Caco-2 (cell line): ENCODE data around the gene OR5AC2. TPM values are rescaled to one million over a fixed set of nuclear protein-coding genes. Genes with fewer than 3 reads are reported as not detected.

Experiments used
- Bru-seq: library from RNA; stranded (reverse); fragments of 400-500 nt; gene quantifications from one replicate; lab custom pipeline; 2021; lab: Mats Ljungman, UMichigan
- BruChase-seq, 2 experiments: library from RNA; stranded (reverse); fragments of 400-500 nt; gene quantifications; one replicate each; lab custom pipeline; 2021; lab: Mats Ljungman, UMichigan
- BruUV-seq: library from RNA; stranded (reverse); fragments of 400-500 nt; replicated peaks from 2 replicates; lab custom pipeline; 2021; lab: Mats Ljungman, UMichigan
- CTCF ChIA-PET: fragments of 300-600 bp; sonication (Branson Sonifier 250); formaldehyde crosslinking; loops from one replicate; lab custom pipeline; 2022; ENCODE audit warnings: antibody characterized with exemption; lab: Charles Lee
- POLR2A ChIA-PET: fragments of 300-600 bp; sonication (Branson Sonifier 250); formaldehyde crosslinking; loops from one replicate; lab custom pipeline; 2022; ENCODE audit warnings: antibody characterized with exemption; lab: Charles Lee
- DNase-seq, 2 experiments: peaks; one replicate each; pipeline versions ENCODE4 v3.0.0 to v3.0.0-alpha.2; 2020 to 2022
- H3K27me3 ChIP-seq: replicated peaks from 2 replicates; pipeline ENCODE4 v1.6.0; 2011; ENCODE audit warnings: low read length; ENCODE audit not compliant: control insufficient read depth, insufficient read depth
- H3K36me3 ChIP-seq: 2 replicates; pipeline ENCODE4 v1.5.1; 2011; ENCODE audit warnings: low read length; ENCODE audit not compliant: control insufficient read depth, insufficient read depth
- H3K4me1 ChIP-seq: fragments of 250-450 bp; sonication (Bioruptor Pico); 2 replicates; pipeline ENCODE4 v1.5.1; 2020; ENCODE audit warnings: mild to moderate bottlenecking
- H3K4me3 ChIP-seq: 2 replicates; pipeline ENCODE4 v1.5.1; 2011; ENCODE audit warnings: low read depth, mild to moderate bottlenecking, control low read depth, low read length
- H3K9me3 ChIP-seq: fragments of 250-450 bp; sonication (Bioruptor Pico); 2 replicates; pipeline ENCODE4 v1.5.1; 2020; ENCODE audit warnings: mild to moderate bottlenecking, moderate library complexity
- H3K27ac Mint-ChIP-seq: one replicate; pipeline ENCODE4 v1.8.0; 2022; ENCODE audit warnings: mixed read lengths; ENCODE audit not compliant: unreplicated experiment
- H3K27me3 Mint-ChIP-seq: one replicate; pipeline ENCODE4 v1.8.0; 2022; ENCODE audit warnings: mixed read lengths; ENCODE audit not compliant: insufficient read depth, unreplicated experiment
- H3K36me3 Mint-ChIP-seq: one replicate; pipeline ENCODE4 v1.8.0; 2022; ENCODE audit warnings: mild to moderate bottlenecking, mixed read lengths; ENCODE audit not compliant: insufficient read depth, unreplicated experiment
- H3K4me1 Mint-ChIP-seq: one replicate; pipeline ENCODE4 v1.8.0; 2022; ENCODE audit warnings: low read depth, mixed read lengths; ENCODE audit not compliant: unreplicated experiment
- H3K4me3 Mint-ChIP-seq: one replicate; pipeline ENCODE4 v1.8.0; 2022; ENCODE audit warnings: mild to moderate bottlenecking, moderate library complexity, mixed read lengths; ENCODE audit not compliant: unreplicated experiment
- H3K9me3 Mint-ChIP-seq: one replicate; pipeline ENCODE4 v1.8.0; 2022; ENCODE audit warnings: mixed read lengths; ENCODE audit not compliant: unreplicated experiment
- CTCF ChIP-seq, 2 experiments: fragments of 200-600 bp in 1 of 2; IDR thresholded peaks; 1 replicate in 1 of 2; 2 replicates in 1 of 2; pipeline versions ENCODE4 v1.5.1 to v1.8.0; 2011 to 2022; ENCODE audit warnings: antibody characterized with exemption in 1 of 2, control low read depth in 1 of 2, inconsistent platforms in 1 of 2, low read depth in 1 of 2, low read length in 1 of 2, mild to moderate bottlenecking in 1 of 2, moderate library complexity in 1 of 2; ENCODE audit not compliant: insufficient read depth in 1 of 2, severe bottlenecking in 1 of 2, unreplicated experiment in 1 of 2
- intact Hi-C: fragments of 100-400 bp; cut with micrococcal nuclease; formaldehyde crosslinking; loops from one replicate; pipeline ENCODE4 v1.10.0; 2022; ENCODE audit not compliant: unreplicated experiment
- long read RNA-seq: library from polyadenylated mRNA; stranded (forward); transcript quantifications from one replicate; pipeline ENCODE4 v2.0.0, GENCODE V29; 2022
- total RNA-seq: library from RNA; stranded (reverse); gene quantifications from 2 replicates; pipeline ENCODE4 v1.2.3, GENCODE V29; 2022

OR5AC2 gene
- total RNA-seq = not detected in 2 replicates
- not detected for Bru-seq, nascent RNA
- not detected for BruChase-seq, experiment 1, labeled RNA remaining after a 2-hour chase
- not detected for BruChase-seq, experiment 2, labeled RNA remaining after a 6-hour chase
- long read RNA-seq = 0 reads

DNA sequence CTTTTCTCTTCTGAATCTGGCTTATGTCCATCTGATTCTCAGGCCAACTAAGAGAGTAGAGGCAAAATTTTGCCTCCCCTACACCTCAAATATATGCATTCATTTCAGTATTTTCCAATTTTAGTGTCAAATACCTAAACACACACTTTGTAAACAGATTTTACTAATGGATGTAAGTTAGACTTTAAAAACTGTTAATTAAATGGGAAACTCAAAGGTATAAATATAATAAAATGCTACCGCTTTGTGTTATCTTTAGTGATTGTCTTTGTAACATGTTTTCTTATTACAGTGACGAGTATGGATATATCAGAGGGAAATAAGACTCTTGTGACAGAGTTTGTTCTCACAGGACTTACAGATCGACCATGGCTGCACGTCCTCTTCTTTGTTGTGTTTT, at the start of gene OR5AC2:
TSS of gene OR5AC2 (plus strand) at position 301 of the 400 bp plus-strand sequence. CDS start at position 301, 0 bp downstream.
- Histone ChIP-seq H3K36me3 (no peaks in the 10 kb centered on the region), H3K4me3 (no peak within 1 kb of the TSS), H3K9me3 (no peaks in the 10 kb centered on the region), H3K27me3 (no peaks in the 10 kb centered on the region), H3K4me1 (no peaks in the 10 kb centered on the region)
- no peak within 1 kb of the TSS for H3K27ac Mint-ChIP-seq
- no peak within 1 kb of the TSS for H3K4me3 Mint-ChIP-seq
- no peaks in the 10 kb centered on the region for H3K27me3 Mint-ChIP-seq
- POLR2A ChIA-PET = no interaction called here
- H3K4me1 Mint-ChIP-seq = no peaks in the 10 kb centered on the region
- TF ChIP-seq CTCF (IDR thresholded peaks at IDR 0.05; ENCODE audit: insufficient read depth in 1 of 2, low read depth in 1 of 2, low read length in 1 of 2, severe bottlenecking in 1 of 2, unreplicated experiment in 1 of 2) = no peak
- H3K36me3 Mint-ChIP-seq = no peaks in the 10 kb centered on the region
- CTCF ChIA-PET = no interaction called here
- intact Hi-C loops = no loop called here
- BruUV-seq = no TSS peak
- no peaks in the 10 kb centered on the region for H3K9me3 Mint-ChIP-seq
- DNase-seq = no peak

DNA sequence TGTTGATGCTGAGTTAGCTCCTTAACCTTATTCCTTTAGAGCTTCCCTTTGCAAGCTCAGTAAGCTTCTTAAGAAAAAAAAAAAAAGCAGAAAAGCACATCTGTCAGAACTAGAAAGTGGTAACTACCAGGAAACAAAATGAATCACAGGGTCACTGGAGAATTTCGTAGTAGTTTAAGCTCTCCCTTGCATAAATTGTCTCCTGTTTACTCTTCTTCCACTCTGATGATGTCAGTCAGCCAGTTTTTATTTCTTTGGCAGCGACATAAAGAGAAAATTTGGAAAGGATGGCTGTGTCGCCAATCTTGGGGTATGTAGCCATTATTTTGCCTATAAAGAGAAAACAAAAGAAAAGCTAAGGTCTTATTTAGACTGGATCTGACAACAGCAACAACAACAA, 48.7 kb upstream of the OR5AC2 start:
- Histone ChIP-seq H3K4me1 (no peaks in the 10 kb centered on the region), H3K36me3 (no peaks in the 10 kb centered on the region), H3K4me3 (no peak overlapping the region), H3K27me3 (no peaks in the 10 kb centered on the region), H3K9me3 (peaks cover 6% of the 10 kb centered on the region; the same call in 1 of the 2 replicates)
- DNase-seq = no peak
- H3K27ac Mint-ChIP-seq = no peak overlapping the region
- ChIA-PET POLR2A (no interaction called here), CTCF (interaction anchor here (0.6 to 1.8 kb wide), 2 partner anchors 144 to 291 kb away, joined by 3 to 5 read pairs; no protein-coding TSS in a partner anchor)
- BruUV-seq = no TSS peak
- intact Hi-C loops = loop anchor here (10.0 kb wide), 1 partner anchor 777 kb away; no protein-coding TSS in a partner anchor
- peaks cover 18% of the 10 kb centered on the region for H3K9me3 Mint-ChIP-seq
- peaks cover 3% of the 10 kb centered on the region for H3K27me3 Mint-ChIP-seq
- no peak for TF ChIP-seq CTCF (IDR thresholded peaks at IDR 0.05; ENCODE audit: insufficient read depth in 1 of 2, low read depth in 1 of 2, low read length in 1 of 2, severe bottlenecking in 1 of 2, unreplicated experiment in 1 of 2)
- H3K4me3 Mint-ChIP-seq = no peak overlapping the region
- no peaks in the 10 kb centered on the region for H3K4me1 Mint-ChIP-seq
- no peaks in the 10 kb centered on the region for H3K36me3 Mint-ChIP-seq

- no peak for TF ChIP-seq CTCF (IDR thresholded peaks at IDR 0.05; ENCODE audit: insufficient read depth in 1 of 2, low read depth in 1 of 2, low read length in 1 of 2, severe bottlenecking in 1 of 2, unreplicated experiment in 1 of 2)
- H3K4me1 ChIP-seq = no peaks in the 10 kb centered on the region
- Mint-ChIP-seq H3K36me3 (no peaks in the 10 kb centered on the region), H3K9me3 (peaks cover 18% of the 10 kb centered on the region), H3K27ac (no peak overlapping the region), H3K4me3 (no peak overlapping the region), H3K27me3 (peaks cover 3% of the 10 kb centered on the region), H3K4me1 (no peaks in the 10 kb centered on the region)
- intact Hi-C loops = loop anchor here (1.0 to 10.0 kb wide), 5 partner anchors 146 to 776 kb away; no protein-coding TSS in a partner anchor
- ChIA-PET POLR2A (no interaction called here), CTCF (interaction anchor here (1.0 to 1.7 kb wide), 2 partner anchors 16 to 290 kb away, joined by 3 to 5 read pairs; no protein-coding TSS in a partner anchor)
- DNase-seq = no peak
- H3K4me3 ChIP-seq = no peak overlapping the region
- no TSS peak for BruUV-seq
- H3K36me3 ChIP-seq = no peaks in the 10 kb centered on the region
- H3K27me3 ChIP-seq = no peaks in the 10 kb centered on the region
- H3K9me3 ChIP-seq = peaks cover 6% of the 10 kb centered on the region; the same call in 1 of the 2 replicates
Measured at GRCh38 chr3:98038876-98039275, 48.1 kb upstream of the OR5AC2 start.
